Keratinocyte (primary cell): Measurements from ENCODE around the gene UGGT2. TPM values are rescaled to one million over a fixed set of nuclear protein-coding genes. Genes with fewer than 3 reads are reported as not detected.
"Not testable (repeated sequence)": the region's sequence is repeated elsewhere in the genome, so short reads cannot be mapped to it uniquely, and the experiment has no call there.

Experiments used
- DNase-seq: peaks from one replicate; pipeline ENCODE4 v3.0.0-alpha.2; 2011; ENCODE audit warnings: low read depth, missing footprints, low spot score
- FAIRE-seq: peaks from 2 replicates; lab custom pipeline; 2011; peaks lifted over from hg19 to GRCh38; lab: Jason Lieb, UNC
- H2AFZ ChIP-seq: 2 replicates; pipeline ENCODE4 v1.6.0; 2012; ENCODE audit warnings: low read length, control low read depth, inconsistent platforms; ENCODE audit not compliant: control insufficient read depth
- H3K27ac ChIP-seq: 2 replicates; pipeline ENCODE4 v1.5.1; 2011; ENCODE audit warnings: low read length; ENCODE audit not compliant: control insufficient read depth, insufficient read depth
- H3K27me3 ChIP-seq: 3 replicates; pipeline ENCODE4 v1.6.0; 2011; ENCODE audit warnings: low read length; ENCODE audit not compliant: control insufficient read depth, insufficient read depth; ENCODE audit errors: extremely low read depth
- H3K36me3 ChIP-seq, 2 experiments: 2 replicates in 1 of 2; 3 replicates in 1 of 2; pipeline ENCODE4 v1.5.1; 2011; ENCODE audit warnings: low read length in 2 of 2, mild to moderate bottlenecking in 1 of 2; ENCODE audit not compliant: control insufficient read depth in 2 of 2, insufficient read depth in 2 of 2; ENCODE audit errors: extremely low read depth in 1 of 2
- H3K4me1 ChIP-seq: 3 replicates; pipeline ENCODE4 v1.5.1; 2011; ENCODE audit warnings: low read length; ENCODE audit not compliant: control insufficient read depth, insufficient read depth; ENCODE audit errors: extremely low read depth
- H3K4me2 ChIP-seq: 3 replicates; pipeline ENCODE4 v1.6.0; 2011; ENCODE audit warnings: low read depth, low read length; ENCODE audit not compliant: control insufficient read depth, insufficient read depth; ENCODE audit errors: extremely low read depth
- H3K4me3 ChIP-seq, 3 experiments: fragments of 200-600 bp in 1 of 3; sonication (generic) in 1 of 3; 2 replicates in 2 of 3; 3 replicates in 1 of 3; pipeline ENCODE4 v1.5.1; 2011 to 2016; ENCODE audit warnings: low read length in 3 of 3, mild to moderate bottlenecking in 3 of 3, control low read depth in 2 of 3, inconsistent platforms in 1 of 3, low read depth in 1 of 3, mixed read lengths in 1 of 3, mixed run types in 1 of 3, moderate library complexity in 1 of 3; ENCODE audit not compliant: control insufficient read depth in 2 of 3, insufficient read depth in 2 of 3; ENCODE audit errors: extremely low read depth in 1 of 3
- H3K79me2 ChIP-seq: 2 replicates; pipeline ENCODE4 v1.6.0; 2012; ENCODE audit warnings: low read length; ENCODE audit not compliant: control insufficient read depth, insufficient read depth
- H3K9ac ChIP-seq: 3 replicates; pipeline ENCODE4 v1.6.0; 2011; ENCODE audit warnings: low read length; ENCODE audit not compliant: control insufficient read depth, insufficient read depth; ENCODE audit errors: extremely low read depth
- H3K9me1 ChIP-seq: 3 replicates; pipeline ENCODE4 v1.6.0; 2011; ENCODE audit warnings: low read length; ENCODE audit not compliant: control insufficient read depth, insufficient read depth; ENCODE audit errors: extremely low read depth
- H3K9me3 ChIP-seq: 2 replicates; pipeline ENCODE4 v1.5.1; 2012; ENCODE audit warnings: low read depth, low read length; ENCODE audit not compliant: control insufficient read depth
- H4K20me1 ChIP-seq: 3 replicates; pipeline ENCODE4 v1.6.0; 2011; ENCODE audit warnings: low read length; ENCODE audit not compliant: control insufficient read depth, insufficient read depth; ENCODE audit errors: extremely low read depth
- EZH2 ChIP-seq: IDR thresholded peaks from one replicate; pipeline ENCODE4 v1.6.1; 2012; ENCODE audit warnings: inconsistent platforms, mild to moderate bottlenecking, low read length, moderate library complexity
- dilution Hi-C: fragments of 300-500 bp; cut with MboI; formaldehyde crosslinking; loops from one replicate; pipeline ENCODE4 v1.7.0; 2020; ENCODE audit warnings: low sequenced_read_pairs; ENCODE audit not compliant: extremely low pct_ligation_motif_present
- polyA plus RNA-seq, 5 experiments: library from polyadenylated mRNA; depleted of rRNA in 3 of 5; stranded (reverse) in 3 of 5; stranded (forward) in 1 of 5; unstranded in 1 of 5; fragments of >200 nt; gene quantifications; 1 replicate in 1 of 5; 2 replicates in 3 of 5; 3 replicates in 1 of 5; pipeline versions ENCODE4 v1.2.1 to v1.2.3, GENCODE V29; 2011 to 2012; ENCODE audit warnings: missing spikeins in 2 of 5, low read depth in 1 of 5, low replicate concordance in 1 of 5
- TF ChIP-seq, protein P1 (sequence below), 3 experiments: IDR thresholded peaks in 1 of 3; conservative IDR thresholded peaks in 1 of 3; optimal IDR thresholded peaks in 1 of 3; 2 replicates in 2 of 3; 3 replicates in 1 of 3; pipeline versions ENCODE3 to v1.5.1; 2011; ENCODE audit warnings: low read length in 3 of 3, mild to moderate bottlenecking in 3 of 3, moderate library complexity in 2 of 3, control low read depth in 1 of 3, inconsistent platforms in 1 of 3; ENCODE audit not compliant: insufficient read depth in 2 of 3; ENCODE audit errors: extremely low read depth in 1 of 3

The UGGT2 gene
- polyA plus RNA-seq, 1 donor (not counting 4 experiments of a cell fraction or from before 2014, with no cell fraction given) = 12.5 TPM

DNA sequence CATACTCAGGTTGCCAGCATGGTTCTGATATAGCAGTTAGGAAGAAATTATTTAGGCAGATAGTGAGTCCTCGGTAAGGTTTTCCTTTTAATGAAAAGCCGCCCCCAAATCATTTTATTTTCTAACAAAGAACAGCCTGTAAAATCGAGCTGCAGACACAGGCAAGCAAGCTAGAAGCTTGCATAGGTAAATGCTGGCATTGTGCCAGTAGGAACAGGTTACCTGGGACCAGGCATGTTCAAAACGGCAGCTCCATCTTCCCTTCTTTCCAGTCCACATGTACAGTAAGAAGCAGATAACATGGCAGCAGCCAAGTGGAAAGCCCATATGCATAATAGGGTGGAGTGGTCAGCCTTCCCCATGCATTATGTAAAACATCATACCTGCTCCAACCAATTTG is 71.1 kb downstream of the UGGT2 start:
- no peak overlapping the region for H3K4me3 ChIP-seq
- H3K27ac ChIP-seq = no peak overlapping the region
- H3K36me3 ChIP-seq = no peaks in the 10 kb centered on the region
- TF ChIP-seq, protein P1, sequence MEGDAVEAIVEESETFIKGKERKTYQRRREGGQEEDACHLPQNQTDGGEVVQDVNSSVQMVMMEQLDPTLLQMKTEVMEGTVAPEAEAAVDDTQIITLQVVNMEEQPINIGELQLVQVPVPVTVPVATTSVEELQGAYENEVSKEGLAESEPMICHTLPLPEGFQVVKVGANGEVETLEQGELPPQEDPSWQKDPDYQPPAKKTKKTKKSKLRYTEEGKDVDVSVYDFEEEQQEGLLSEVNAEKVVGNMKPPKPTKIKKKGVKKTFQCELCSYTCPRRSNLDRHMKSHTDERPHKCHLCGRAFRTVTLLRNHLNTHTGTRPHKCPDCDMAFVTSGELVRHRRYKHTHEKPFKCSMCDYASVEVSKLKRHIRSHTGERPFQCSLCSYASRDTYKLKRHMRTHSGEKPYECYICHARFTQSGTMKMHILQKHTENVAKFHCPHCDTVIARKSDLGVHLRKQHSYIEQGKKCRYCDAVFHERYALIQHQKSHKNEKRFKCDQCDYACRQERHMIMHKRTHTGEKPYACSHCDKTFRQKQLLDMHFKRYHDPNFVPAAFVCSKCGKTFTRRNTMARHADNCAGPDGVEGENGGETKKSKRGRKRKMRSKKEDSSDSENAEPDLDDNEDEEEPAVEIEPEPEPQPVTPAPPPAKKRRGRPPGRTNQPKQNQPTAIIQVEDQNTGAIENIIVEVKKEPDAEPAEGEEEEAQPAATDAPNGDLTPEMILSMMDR (optimal IDR thresholded peaks at IDR 0.05 in 1 of 3, IDR thresholded peaks at IDR 0.05 in 1 of 3, conservative IDR thresholded peaks at IDR 0.05 in 1 of 3; ENCODE audit: extremely low read depth in 1 of 3, insufficient read depth in 2 of 3, low read length in 3 of 3) = no peak
- TF ChIP-seq EZH2 = no peak
- H3K4me2 ChIP-seq = no peak overlapping the region
- H3K9me3 ChIP-seq = no peaks in the 10 kb centered on the region
- H2AFZ ChIP-seq = no peak overlapping the region
- H3K27me3 ChIP-seq = no peaks in the 10 kb centered on the region
- dilution Hi-C loops = no loop called here
- no peaks in the 10 kb centered on the region for H3K9me1 ChIP-seq
- H3K4me1 ChIP-seq = no peaks in the 10 kb centered on the region
- H4K20me1 ChIP-seq = no peaks in the 10 kb centered on the region
- no peaks in the 10 kb centered on the region for H3K79me2 ChIP-seq
- FAIRE-seq (no peak), DNase-seq (no peak)
- H3K9ac ChIP-seq = no peak overlapping the region

DNA sequence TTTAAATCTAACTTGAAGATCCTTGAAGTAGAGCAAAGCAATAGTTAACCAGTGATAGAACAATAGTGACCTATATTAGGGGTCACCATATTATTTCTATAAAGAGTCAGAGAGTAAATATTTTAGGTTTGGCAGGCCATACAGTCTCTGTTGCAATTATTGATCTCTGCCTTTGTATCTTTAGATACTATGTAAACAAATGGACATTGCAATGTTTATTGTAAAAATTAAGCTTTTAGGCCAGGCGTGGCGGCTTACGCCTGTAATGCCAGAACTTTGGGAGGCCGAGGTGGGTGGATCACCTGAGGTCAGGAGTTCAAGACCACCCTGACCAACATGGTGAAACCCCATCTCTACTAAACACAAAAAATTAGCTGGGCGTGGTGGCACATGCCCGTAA is 80.5 kb downstream of the UGGT2 start:
- H3K9me1 ChIP-seq, H3K27ac ChIP-seq, H3K27me3 ChIP-seq, H3K79me2 ChIP-seq, H2AFZ ChIP-seq, H3K36me3 ChIP-seq, H3K4me1 ChIP-seq, H3K4me2 ChIP-seq, DNase-seq, FAIRE-seq, H3K9ac ChIP-seq, H3K4me3 ChIP-seq, H4K20me1 ChIP-seq, H3K9me3 ChIP-seq, dilution Hi-C loops: not testable (repeated sequence)

DNA sequence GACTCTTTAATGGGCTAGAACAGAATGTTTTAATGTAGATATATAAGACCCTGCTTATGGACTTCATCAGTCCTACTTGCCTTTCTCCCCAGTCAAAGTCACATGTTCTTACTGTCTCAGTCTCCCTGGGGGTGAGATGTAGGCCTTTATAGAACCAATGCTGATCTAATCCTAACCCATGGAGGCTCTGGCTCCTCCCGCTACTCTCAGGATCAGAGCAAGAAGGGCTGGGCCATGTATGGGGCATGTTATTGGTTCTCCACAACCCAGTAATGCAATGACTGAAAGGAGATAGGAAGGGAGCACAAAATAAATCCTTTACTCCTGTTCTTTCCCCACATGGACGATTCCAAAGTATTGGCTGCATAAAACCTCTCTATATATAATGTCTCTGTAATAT is 82.3 kb downstream of the UGGT2 start:
- no peaks in the 10 kb centered on the region for H3K4me1 ChIP-seq
- no peaks in the 10 kb centered on the region for H3K9me1 ChIP-seq
- no peak overlapping the region for H3K4me2 ChIP-seq
- H3K9me3 ChIP-seq = no peaks in the 10 kb centered on the region
- FAIRE-seq (no peak), DNase-seq (no peak)
- H3K9ac ChIP-seq = no peak overlapping the region
- H3K79me2 ChIP-seq = no peaks in the 10 kb centered on the region
- peaks cover 0 to 2% of the 10 kb centered on the region in 2 experiments for H3K36me3 ChIP-seq
- dilution Hi-C loops = no loop called here
- no peaks in the 10 kb centered on the region for H3K27me3 ChIP-seq
- H4K20me1 ChIP-seq = no peaks in the 10 kb centered on the region
- H3K27ac ChIP-seq = no peak overlapping the region
- no peak overlapping the region for H2AFZ ChIP-seq
- no peak for TF ChIP-seq EZH2
- TF ChIP-seq, protein P1 (optimal IDR thresholded peaks at IDR 0.05 in 1 of 3, IDR thresholded peaks at IDR 0.05 in 1 of 3, conservative IDR thresholded peaks at IDR 0.05 in 1 of 3; ENCODE audit: extremely low read depth in 1 of 3, insufficient read depth in 2 of 3, low read length in 3 of 3) = no peak
- H3K4me3 ChIP-seq = no peak overlapping the region
